ENCODE measurements around the gene PDE4D.

- no peak for TF ChIP-seq CTCF (IDR thresholded peaks at IDR 0.05)
- no peak for TF ChIP-seq EZH2 (IDR thresholded peaks at IDR 0.05)
Observed at GRCh38 chr5:59139695-59140094, 753.8 kb downstream of the PDE4D start.

All from neural progenitor cell (in vitro differentiated cells).